Measurements from ENCODE around the gene PRR29.

PRR29 gene

DNA sequence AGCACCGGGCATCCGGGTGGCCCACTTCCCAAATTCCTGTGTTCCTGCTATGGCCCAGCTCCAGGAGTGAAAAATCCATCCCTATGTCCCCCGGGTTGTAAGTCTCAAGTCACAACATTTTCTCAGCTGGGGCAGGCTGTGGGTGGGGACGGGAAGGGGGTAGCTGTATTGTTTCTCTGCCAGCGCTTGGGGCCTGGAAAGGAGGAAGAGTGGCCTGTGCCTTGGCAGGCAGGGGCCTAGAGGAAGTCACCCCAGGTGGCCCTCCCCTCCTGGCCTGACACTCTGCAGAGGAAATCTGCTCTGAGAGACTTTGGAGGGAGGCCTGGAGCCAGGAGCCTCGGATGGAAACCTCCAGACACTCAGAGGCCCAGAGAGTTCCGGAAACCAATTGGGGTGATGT lies 14.8 kb upstream of the PRR29 start:
- TF ChIP-seq JUND (IDR thresholded peaks at IDR 0.05; ENCODE audit: low read depth): no peak
- no peak for DNase-seq (ENCODE audit: low read depth in 1 of 2, low spot score in 1 of 2)
- in situ Hi-C loops (cut with HindIII; ENCODE audit: low pct_unique_long_range_greater_than_20kb, low sequenced_read_pairs): no loop called here

DNA sequence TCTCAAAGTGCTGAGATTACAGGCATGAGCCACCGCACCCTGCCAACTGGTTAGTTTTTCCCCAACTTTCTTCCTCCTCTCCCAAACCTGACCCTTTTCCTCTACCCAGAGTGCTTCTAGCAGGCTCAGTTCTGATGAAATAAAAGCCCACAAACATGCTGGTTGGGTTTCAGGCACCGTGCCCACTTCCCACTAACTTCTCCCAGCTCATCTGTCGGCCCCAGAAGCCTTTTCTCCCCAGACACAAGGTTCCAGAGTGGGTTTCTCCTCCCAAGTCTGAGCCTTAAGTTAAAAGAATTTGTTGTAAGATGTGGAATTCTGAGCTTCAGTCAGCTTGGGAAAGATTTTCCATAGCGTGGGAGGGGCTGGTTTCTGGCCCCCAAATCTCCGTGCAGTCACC lies 13.9 kb upstream of the PRR29 start:
- no peak for DNase-seq (ENCODE audit: low read depth in 1 of 2, low spot score in 1 of 2)
- in situ Hi-C loops (cut with HindIII; ENCODE audit: low pct_unique_long_range_greater_than_20kb, low sequenced_read_pairs): no loop called here
- TF ChIP-seq JUND (IDR thresholded peaks at IDR 0.05; ENCODE audit: low read depth): no peak

DNA sequence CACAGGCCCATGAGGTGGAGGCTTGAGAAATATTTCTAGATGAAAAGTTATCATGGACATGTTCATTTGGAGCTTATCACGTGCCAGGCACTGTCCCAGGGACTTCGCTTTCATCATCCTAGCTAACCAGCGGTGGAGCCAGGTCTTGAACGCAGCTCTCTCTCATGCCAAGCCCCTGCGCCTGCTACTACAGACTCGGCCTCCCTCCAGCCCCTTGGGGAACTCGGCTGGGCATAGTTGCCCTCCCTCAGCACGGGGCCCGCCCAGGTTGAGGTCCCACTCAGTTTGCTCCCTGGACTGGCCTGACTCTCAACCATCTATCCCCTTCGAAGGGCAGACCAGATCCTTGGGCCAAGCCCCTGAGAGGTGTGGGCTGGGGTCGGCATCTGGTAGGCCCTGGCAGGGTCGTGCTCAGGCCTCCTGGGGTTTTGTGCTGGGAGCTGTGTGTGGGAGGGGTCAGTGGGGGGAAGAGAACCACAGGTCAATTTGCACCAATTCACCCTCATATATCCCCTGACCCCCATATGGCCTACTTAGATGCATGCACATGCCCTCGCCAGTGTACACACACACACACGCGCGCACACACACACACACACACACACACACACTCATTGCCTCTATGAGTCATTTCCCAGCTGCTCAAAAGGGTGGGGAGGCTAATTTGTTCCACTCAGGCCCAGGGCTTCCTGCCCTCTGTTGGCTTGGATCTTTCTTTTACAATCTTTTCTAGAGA lies 13.3 kb upstream of the PRR29 start:
- in situ Hi-C loops (cut with HindIII; ENCODE audit: low pct_unique_long_range_greater_than_20kb, low sequenced_read_pairs): no loop called here
- no peak for DNase-seq (ENCODE audit: low read depth in 1 of 2, low spot score in 1 of 2)
- TF ChIP-seq JUND (IDR thresholded peaks at IDR 0.05; ENCODE audit: low read depth): no peak

DNA sequence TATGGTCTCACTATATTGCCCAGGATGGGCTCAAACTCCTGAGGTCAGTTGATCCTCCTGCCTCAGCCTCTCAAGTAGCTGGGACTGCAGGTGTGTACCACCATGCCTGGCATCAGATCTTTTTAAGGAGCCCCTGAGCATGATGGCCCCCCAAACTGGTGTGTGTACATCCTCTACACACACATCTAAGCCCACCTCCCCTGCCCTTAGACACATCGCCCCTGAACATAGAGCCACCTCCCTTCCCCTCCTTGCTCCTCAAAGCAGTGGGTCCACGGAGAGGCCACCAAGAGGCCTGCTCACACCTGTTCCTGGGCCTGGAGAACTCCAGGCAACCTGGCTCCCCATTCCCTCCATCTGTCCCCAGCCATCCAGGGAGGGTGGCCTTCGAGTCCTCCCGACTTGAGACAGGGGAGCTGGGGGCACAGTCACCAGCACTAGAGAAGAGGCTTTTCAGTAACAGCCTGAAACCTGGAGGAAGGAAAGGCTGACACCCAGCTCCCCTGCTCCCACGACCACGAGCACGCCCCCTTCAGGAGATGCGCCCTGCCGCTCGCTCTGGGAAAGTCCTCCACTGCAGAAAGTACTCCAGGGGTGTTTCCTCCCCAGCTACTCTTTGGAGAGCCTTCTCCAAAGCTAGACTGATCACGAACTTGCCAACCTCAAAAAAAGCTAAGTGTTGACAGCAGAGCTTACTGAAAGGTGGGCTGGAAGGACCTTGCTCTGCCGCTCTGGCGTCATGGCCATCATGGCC lies 12.6 kb upstream of the PRR29 start:
- DNase-seq (ENCODE audit: low read depth in 1 of 2, low spot score in 1 of 2): no peak
- in situ Hi-C loops (cut with HindIII; ENCODE audit: low pct_unique_long_range_greater_than_20kb, low sequenced_read_pairs): no loop called here
- TF ChIP-seq JUND (IDR thresholded peaks at IDR 0.05; ENCODE audit: low read depth): no peak

DNA sequence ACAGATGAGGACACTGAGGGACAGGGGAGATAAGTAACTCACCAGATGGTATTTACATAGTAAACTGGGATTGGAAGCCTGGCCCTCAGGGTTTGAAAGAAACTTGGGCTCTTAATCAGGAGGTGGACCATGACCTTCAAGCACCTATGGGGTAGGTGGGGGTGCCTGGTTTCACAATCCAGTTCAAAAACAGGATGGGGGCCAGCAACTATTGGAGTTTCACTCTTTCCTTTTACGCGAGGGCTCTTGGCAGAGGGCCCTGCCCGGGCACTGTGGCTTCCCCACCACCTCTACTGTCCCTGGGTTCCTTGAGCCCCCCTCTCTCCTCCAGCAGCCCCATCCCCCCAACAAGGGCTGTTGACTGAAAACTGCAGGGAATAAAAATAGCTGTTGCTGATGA lies 11.3 kb upstream of the PRR29 start:
- no peak for DNase-seq (ENCODE audit: low read depth in 1 of 2, low spot score in 1 of 2)
- in situ Hi-C loops (cut with HindIII; ENCODE audit: low pct_unique_long_range_greater_than_20kb, low sequenced_read_pairs): no loop called here
- no peak for TF ChIP-seq JUND (IDR thresholded peaks at IDR 0.05; ENCODE audit: low read depth)

DNA sequence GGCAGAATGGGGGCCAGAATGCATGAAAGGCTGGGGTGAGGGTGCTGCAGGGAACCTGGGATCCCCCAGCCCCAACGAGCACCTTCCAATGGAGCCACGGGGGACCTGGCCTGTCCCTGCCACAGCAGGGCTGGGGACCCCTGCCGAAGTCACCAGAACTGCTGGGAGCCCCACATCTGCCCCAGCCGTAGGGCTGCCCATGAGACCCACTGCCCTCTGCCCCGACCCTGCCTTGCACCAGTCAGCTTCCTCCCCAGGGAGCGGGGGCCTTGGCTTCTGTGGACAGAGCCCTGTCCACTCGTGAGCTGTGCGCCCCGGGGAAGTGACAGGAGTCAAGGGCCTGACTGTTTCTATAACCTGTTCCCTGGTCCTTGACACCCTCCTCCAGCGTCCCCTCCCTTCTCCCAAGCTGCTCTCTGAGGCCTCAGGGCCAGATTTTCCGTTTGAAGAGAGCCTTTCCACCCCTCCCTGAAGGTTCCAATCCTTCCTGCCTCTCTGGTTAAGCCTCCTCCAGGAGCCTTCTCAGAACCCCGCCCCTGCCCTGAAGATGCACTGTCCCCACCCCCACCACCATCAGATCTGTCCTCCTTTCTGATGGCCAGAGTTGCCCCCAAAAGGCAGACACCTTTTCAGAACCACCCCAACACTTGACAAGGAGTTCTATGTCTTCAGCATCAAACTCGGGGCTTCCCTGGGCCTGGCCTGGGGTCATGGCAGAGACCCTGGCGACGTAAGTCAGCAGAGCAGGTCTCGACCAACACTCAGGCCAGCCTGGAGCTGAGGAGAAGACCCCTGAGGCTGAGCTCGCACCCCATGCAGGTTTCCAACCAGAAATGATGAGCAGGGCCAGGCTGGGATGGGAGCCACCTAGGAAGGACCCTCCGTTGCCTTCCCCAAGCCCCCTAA lies 10.7 kb upstream of the PRR29 start:
- DNase-seq (ENCODE audit: low read depth in 1 of 2, low spot score in 1 of 2): peak in 1 of 2 experiments; percentile 61
- TF ChIP-seq JUND (IDR thresholded peaks at IDR 0.05; ENCODE audit: low read depth): no peak
- in situ Hi-C loops (cut with HindIII; ENCODE audit: low pct_unique_long_range_greater_than_20kb, low sequenced_read_pairs): no loop called here

DNA sequence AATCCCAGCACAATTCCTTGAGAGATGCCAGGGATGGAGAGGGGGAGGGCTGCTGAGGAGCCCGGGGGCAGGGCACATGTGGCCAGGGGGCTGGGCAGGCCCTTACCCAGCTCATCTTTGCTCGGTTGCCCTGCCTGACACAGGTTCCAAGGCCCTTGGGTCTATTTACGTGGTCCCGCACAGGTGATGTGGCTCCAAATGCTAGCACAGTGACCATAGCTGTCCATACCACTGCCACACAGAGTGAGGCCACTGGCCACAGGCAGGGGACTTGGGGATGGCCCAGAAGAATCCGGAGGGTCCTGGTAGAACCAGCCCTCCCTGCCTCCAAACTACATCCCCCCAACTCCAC lies 10.0 kb upstream of the PRR29 start:
- TF ChIP-seq JUND (IDR thresholded peaks at IDR 0.05; ENCODE audit: low read depth): no peak
- in situ Hi-C loops (cut with HindIII; ENCODE audit: low pct_unique_long_range_greater_than_20kb, low sequenced_read_pairs): no loop called here
- no peak for DNase-seq (ENCODE audit: low read depth in 1 of 2, low spot score in 1 of 2)

DNA sequence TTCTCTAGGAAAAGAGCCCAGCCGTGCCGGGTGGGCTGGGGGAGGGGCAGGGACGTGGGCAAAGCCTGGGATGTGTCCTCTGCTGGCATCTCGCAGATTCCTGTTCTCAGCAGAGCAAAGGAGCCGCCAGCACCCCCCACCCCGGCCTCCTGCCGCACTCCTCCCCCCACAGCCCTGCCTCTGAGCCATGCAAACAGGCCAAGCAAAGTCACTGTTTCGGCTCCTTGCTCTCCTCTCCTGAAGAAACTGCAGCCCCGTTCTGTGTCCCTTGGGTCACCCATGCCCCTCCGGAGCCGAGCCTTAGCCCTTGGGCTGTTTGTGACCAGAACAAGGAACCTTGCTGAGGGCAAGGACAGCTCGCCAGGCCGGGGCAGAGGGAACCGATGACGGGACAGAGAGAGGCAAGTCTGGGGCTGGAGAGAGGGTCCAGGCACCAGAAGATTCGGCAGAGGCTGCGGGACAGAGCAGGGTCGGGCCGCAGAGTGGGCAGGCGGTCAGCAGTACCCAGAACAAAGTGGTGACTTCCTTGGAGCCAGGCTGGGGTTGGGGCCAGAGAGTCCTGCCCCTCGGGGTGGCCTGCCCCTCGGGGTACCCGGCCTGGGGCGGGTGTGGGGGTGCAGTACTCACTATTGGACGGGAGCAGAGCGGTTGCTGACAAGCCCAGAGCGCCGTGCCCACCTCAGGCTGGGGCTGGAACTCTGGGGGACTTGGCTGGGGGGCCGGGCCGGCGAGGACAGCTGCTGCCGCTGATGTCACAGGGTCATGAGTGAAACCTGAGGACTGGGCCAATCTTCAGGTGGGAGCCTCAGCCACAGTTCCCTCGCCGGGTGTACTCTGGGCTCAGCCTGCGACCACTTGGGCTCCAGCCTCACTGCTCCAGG lies 9.2 kb upstream of the PRR29 start:
- in situ Hi-C loops (cut with HindIII; ENCODE audit: low pct_unique_long_range_greater_than_20kb, low sequenced_read_pairs): no loop called here
- no peak for TF ChIP-seq JUND (IDR thresholded peaks at IDR 0.05; ENCODE audit: low read depth)
- DNase-seq (ENCODE audit: low read depth in 1 of 2, low spot score in 1 of 2): peak in 1 of 2 experiments; percentile 24

DNA sequence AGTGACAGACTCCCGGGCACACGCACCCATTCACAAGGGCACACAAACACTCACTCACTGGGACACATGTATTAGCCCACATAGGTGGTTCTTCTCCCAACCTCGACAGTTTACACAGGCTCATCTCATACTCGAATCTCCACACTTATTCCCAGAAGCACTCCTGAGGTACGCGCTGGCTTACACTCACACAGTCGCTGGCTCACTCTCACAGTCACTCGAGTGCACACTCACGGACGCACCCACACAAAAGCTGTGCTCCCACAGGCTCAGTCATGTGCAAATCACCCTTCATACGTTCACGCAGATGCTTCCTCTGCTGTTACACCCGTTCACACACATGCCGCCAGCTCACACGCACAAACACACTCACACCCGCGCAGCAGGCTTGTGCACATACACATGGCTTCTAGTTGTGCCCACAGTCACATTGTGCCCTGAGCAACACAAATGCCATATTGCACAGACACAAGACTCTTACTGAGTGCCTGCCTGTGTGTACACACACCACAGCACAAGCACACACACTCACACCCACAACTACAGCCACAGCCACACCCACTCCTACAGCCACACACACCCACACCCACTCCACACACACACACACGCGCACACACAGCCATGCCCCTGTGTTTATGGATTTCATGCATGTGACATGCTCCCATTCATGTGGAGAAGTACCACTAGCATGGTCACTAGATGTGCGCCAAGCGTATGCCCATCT lies 8.4 kb upstream of the PRR29 start:
- DNase-seq (ENCODE audit: low read depth in 1 of 2, low spot score in 1 of 2): no peak
- in situ Hi-C loops (cut with HindIII; ENCODE audit: low pct_unique_long_range_greater_than_20kb, low sequenced_read_pairs): no loop called here
- TF ChIP-seq JUND (IDR thresholded peaks at IDR 0.05; ENCODE audit: low read depth): no peak

DNA sequence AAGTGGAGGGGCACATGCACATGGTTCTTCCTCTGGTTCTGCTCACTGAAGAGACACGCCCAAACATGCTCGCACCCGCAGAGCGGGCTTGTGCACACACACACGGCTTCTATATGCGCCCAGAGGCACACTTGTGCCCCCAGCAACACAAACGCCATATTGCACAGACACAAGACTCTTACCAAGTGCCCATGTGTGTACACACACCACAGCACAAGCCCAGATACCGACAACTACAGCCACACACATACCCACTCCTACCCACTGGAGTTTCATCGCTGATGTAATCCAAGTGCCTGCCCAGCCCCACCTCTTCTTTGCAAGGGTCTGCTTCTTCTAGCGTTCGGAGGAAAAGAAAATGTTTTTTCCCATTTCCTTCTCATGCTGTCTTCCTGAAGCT lies 6.5 kb upstream of the PRR29 start:
- no peak for DNase-seq (ENCODE audit: low read depth in 1 of 2, low spot score in 1 of 2)
- no peak for TF ChIP-seq JUND (IDR thresholded peaks at IDR 0.05; ENCODE audit: low read depth)
- in situ Hi-C loops (cut with HindIII; ENCODE audit: low pct_unique_long_range_greater_than_20kb, low sequenced_read_pairs): no loop called here

DNA sequence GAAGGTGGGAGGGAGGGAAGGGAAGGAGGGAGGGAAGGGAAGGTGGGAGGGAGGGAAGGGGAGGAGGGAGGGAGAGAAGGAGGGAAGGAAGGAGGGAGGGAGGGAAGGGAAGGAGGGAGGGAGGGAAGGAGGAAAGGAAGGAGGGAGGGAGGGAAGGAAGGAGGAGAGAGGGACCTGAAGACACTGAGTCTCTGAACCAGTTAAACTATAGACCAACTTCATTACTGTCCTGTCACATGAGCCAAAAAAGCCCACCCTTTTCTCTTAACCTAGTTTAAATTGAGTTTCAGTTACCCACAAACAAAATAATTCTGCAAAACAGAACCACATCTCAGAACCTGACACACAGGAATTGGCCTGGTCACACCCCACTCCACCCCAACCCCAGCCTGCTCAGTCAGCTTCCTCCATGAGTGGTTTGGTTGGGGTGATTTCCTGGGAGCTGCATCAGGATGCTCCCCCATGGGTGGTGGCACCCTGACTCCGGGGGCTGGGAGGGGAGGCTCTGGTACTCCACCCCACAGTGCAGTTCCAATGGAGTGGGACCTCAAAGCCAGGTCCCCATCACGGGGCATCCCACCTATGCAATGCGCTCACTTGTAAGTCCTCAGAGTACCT lies 4.7 kb upstream of the PRR29 start:
- in situ Hi-C loops (cut with HindIII; ENCODE audit: low pct_unique_long_range_greater_than_20kb, low sequenced_read_pairs): no loop called here
- DNase-seq (ENCODE audit: low read depth in 1 of 2, low spot score in 1 of 2): no peak
- TF ChIP-seq JUND (IDR thresholded peaks at IDR 0.05; ENCODE audit: low read depth): no peak

Data from T47D (cell line).